ENCODE results near the gene CD96. TPM values are rescaled to one million over a fixed set of nuclear protein-coding genes. Genes with fewer than 3 reads are reported as not detected.

CD96 gene, protein sequence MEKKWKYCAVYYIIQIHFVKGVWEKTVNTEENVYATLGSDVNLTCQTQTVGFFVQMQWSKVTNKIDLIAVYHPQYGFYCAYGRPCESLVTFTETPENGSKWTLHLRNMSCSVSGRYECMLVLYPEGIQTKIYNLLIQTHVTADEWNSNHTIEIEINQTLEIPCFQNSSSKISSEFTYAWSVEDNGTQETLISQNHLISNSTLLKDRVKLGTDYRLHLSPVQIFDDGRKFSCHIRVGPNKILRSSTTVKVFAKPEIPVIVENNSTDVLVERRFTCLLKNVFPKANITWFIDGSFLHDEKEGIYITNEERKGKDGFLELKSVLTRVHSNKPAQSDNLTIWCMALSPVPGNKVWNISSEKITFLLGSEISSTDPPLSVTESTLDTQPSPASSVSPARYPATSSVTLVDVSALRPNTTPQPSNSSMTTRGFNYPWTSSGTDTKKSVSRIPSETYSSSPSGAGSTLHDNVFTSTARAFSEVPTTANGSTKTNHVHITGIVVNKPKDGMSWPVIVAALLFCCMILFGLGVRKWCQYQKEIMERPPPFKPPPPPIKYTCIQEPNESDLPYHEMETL
- not detected in 5 replicates for total RNA-seq (2022; extraction: Qiagen RNA extraction; ENCODE audit: low read depth)

DNA sequence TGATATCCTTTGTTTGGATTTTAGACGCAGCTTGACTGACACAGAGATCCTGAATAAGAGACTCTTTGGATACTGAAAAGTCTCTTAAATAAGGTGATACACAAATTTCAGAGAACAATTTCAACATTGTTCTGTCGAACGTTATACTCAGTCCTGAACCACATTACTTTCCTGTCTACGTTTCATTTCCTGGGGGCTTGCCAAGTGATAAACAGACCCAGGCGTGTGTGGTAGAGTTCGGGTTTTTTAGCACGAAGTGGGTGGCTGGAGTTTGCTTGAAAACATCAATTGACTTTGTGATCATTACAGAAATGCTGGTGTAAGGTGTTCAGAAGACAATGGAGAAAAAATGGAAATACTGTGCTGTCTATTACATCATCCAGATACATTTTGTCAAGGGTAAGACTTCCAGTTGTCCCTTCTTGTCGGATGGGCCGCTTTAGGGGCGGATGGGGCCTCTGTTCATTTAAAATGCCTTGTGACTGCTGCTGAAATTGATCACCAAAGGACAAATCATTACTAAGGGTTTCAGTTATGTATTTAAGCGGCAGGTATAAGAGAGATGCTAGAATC is at the start of gene CD96:
TSS of gene CD96 (plus strand) at position 287 of the 573 bp plus-strand sequence. CDS start at position 339, 52 bp downstream.

DNA sequence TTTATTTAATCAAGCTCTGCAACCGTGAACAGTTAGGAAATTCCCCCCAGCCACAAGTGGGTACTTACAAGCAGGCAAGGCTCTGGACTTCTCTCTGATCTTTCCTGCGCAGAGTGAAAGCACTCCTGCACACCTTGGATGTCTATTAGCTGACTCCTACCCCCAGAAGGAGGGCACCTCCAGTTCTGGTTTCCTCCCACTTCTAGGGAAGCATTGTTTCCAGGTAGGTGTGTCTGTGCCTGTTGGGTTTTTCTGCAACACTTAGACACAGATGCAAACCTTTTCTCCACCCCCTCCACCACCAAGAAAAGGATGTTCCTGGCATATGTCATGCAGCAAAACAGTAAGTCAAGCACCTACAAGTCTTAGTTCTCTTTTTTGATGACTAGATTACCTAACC is 53.2 kb downstream of the CD96 start, which contains the start of gene ZBED2:
TSS of gene ZBED2 (minus strand) at position 115 of the 400 bp plus-strand sequence. CDS start 1,145 bp downstream, outside the sequence.

Other genes with a start within 250 kb of the CD96 start
- gene ZBED2, start 53.1 kb downstream of the CD96 start, total RNA-seq (2022; extraction: Qiagen RNA extraction; ENCODE audit: low read depth): 0.18 to 0.45 TPM (median 0.39 TPM) in 5 replicates
- gene PLCXD2, start 132.5 kb downstream of the CD96 start, total RNA-seq (2022; extraction: Qiagen RNA extraction; ENCODE audit: low read depth): 7.1 to 12.7 TPM (median 9.9 TPM) in 5 replicates

Data from A549 treated with DMSO at 1 μM for 4 hours (cell line).